B cell (primary cell): Measurements from ENCODE around the gene PTPN20. TPM values are rescaled to one million over a fixed set of nuclear protein-coding genes. Genes with fewer than 3 reads are reported as not detected.

ENCODE experiments used
- ATAC-seq: fragments of 200-7000 bp; cut with Tn5 transposase; one replicate; pipeline ENCODE4 v1.10.0; 2021; ENCODE audit warnings: low read depth, mild to moderate bottlenecking, moderate number of reproducible peaks, moderate library complexity
- CTCF ChIA-PET: fragments of 350-600 bp; sonication (Branson Sonifier 250); formaldehyde crosslinking; loops from one replicate; lab custom pipeline; 2021; ENCODE audit warnings: antibody characterized with exemption, inconsistent platforms; lab: Charles Lee
- POLR2A ChIA-PET: fragments of 350-600 bp; sonication (Branson Sonifier 250); formaldehyde crosslinking; loops from one replicate; lab custom pipeline; 2021; ENCODE audit warnings: antibody characterized with exemption; lab: Charles Lee
- DNase-seq: peaks from one replicate; pipeline ENCODE4 v3.0.0; 2013
- H2AFZ ChIP-seq: 2 replicates; pipeline ENCODE4 v1.6.1; 2012; ENCODE audit warnings: mild to moderate bottlenecking, low read depth, low read length; ENCODE audit not compliant: insufficient read depth, poor library complexity, severe bottlenecking
- H3K27ac ChIP-seq, 2 donors: 1 replicate in 1 of 2; 2 replicates in 1 of 2; pipeline ENCODE4 v1.5.1; 2012 to 2013; ENCODE audit warnings: low read length in 2 of 2, mild to moderate bottlenecking in 2 of 2, moderate library complexity in 1 of 2
- H3K27me3 ChIP-seq, 4 experiments: fragments of 200-600 bp in 1 of 4; sonication (generic) in 1 of 4; replicated peaks in 1 of 4; 1 replicate in 2 of 4; 2 replicates in 2 of 4; pipeline versions ENCODE4 v1.6.1 to v1.7.0; 2013 to 2016; ENCODE audit warnings: low read length in 3 of 4, mild to moderate bottlenecking in 2 of 4, mixed read lengths in 1 of 4, moderate library complexity in 1 of 4; ENCODE audit not compliant: insufficient read depth in 4 of 4, control insufficient read depth in 3 of 4; ENCODE audit errors: control extremely low read depth in 1 of 4
- H3K36me3 ChIP-seq, 2 experiments: replicated peaks in 1 of 2; 1 replicate in 1 of 2; 2 replicates in 1 of 2; pipeline versions ENCODE4 v1.6.1 to v1.7.1; 2013; ENCODE audit warnings: low read length in 1 of 2; ENCODE audit not compliant: insufficient read depth in 2 of 2, control insufficient read depth in 1 of 2; ENCODE audit errors: control extremely low read depth in 1 of 2, extremely low read depth in 1 of 2
- H3K4me1 ChIP-seq, 2 donors: fragments of 200-600 bp in 1 of 2; sonication (generic) in 1 of 2; 1 replicate in 1 of 2; 2 replicates in 1 of 2; pipeline versions ENCODE4 v1.5.1 to v1.6.1; 2013 to 2017; ENCODE audit warnings: low read length in 2 of 2; ENCODE audit not compliant: control insufficient read depth in 2 of 2, insufficient read depth in 2 of 2
- H3K4me2 ChIP-seq: replicated peaks from 2 replicates; pipeline ENCODE3; 2012; ENCODE audit warnings: mild to moderate bottlenecking, low read depth, low read length; ENCODE audit not compliant: poor library complexity, severe bottlenecking
- H3K4me3 ChIP-seq, 5 experiments: fragments of 200-600 bp in 1 of 5; sonication (generic) in 1 of 5; 1 replicate in 3 of 5; 2 replicates in 2 of 5; pipeline versions ENCODE4 v1.5.1 to v1.7.0; 2011 to 2016; ENCODE audit warnings: low read length in 4 of 5, mild to moderate bottlenecking in 4 of 5, low read depth in 2 of 5, control low read depth in 1 of 5, moderate library complexity in 1 of 5; ENCODE audit not compliant: insufficient read depth in 1 of 5; ENCODE audit errors: control extremely low read depth in 1 of 5, extremely low read depth in 1 of 5
- H3K79me2 ChIP-seq: fragments of 200-600 bp; sonication (generic); one replicate; pipeline ENCODE4 v1.6.0; 2016; ENCODE audit warnings: low read length; ENCODE audit not compliant: control insufficient read depth, insufficient read depth
- H3K9ac ChIP-seq: fragments of 200-600 bp; sonication (generic); 2 replicates; pipeline ENCODE4 v1.6.1; 2017; ENCODE audit warnings: mild to moderate bottlenecking, low read length, moderate library complexity
- H3K9me3 ChIP-seq, 3 donors: one replicate each; pipeline versions ENCODE4 v1.6.1 to v1.7.1; 2013; ENCODE audit warnings: low read length in 2 of 3; ENCODE audit not compliant: control insufficient read depth in 2 of 3, insufficient read depth in 1 of 3; ENCODE audit errors: control extremely low read depth in 1 of 3
- H4K20me1 ChIP-seq: 2 replicates; pipeline ENCODE4 v1.6.0; 2012; ENCODE audit warnings: mild to moderate bottlenecking, low read length; ENCODE audit not compliant: insufficient read depth, control insufficient read depth, poor library complexity, severe bottlenecking
- H3K27ac Mint-ChIP-seq: one replicate; pipeline ENCODE4 v1.8.0; 2021; ENCODE audit warnings: mixed read lengths
- H3K27me3 Mint-ChIP-seq: one replicate; pipeline ENCODE4 v1.8.0; 2021; ENCODE audit warnings: mixed read lengths
- H3K4me1 Mint-ChIP-seq: one replicate; pipeline ENCODE4 v1.8.0; 2021; ENCODE audit warnings: mixed read lengths
- H3K4me3 Mint-ChIP-seq: one replicate; pipeline ENCODE4 v1.8.0; 2021; ENCODE audit warnings: mixed read lengths
- H3K9me3 Mint-ChIP-seq: one replicate; pipeline ENCODE4 v1.8.0; 2022; ENCODE audit warnings: mixed read lengths; ENCODE audit not compliant: insufficient read depth
- EZH2 ChIP-seq: IDR thresholded peaks from 2 replicates; pipeline ENCODE4 v1.6.1; 2012; ENCODE audit warnings: borderline replicate concordance, low read depth, mild to moderate bottlenecking, moderate library complexity, low read length; ENCODE audit not compliant: insufficient read depth, poor library complexity, severe bottlenecking
- WGBS: methylation state at CpG from one replicate; pipeline ENCODE4 v1.1.5; 2013; ENCODE audit warnings: missing lambda C conversion rate; ENCODE audit not compliant: insufficient coverage; 5-methylcytosine and 5-hydroxymethylcytosine counted together
- intact Hi-C: fragments of 100-400 bp; cut with micrococcal nuclease; formaldehyde crosslinking; loops from one replicate; pipeline ENCODE4 v1.10.0; 2022
- polyA plus RNA-seq: library from polyadenylated mRNA; depleted of rRNA; stranded (reverse); fragments of >200 nt; gene quantifications from 2 replicates; pipeline ENCODE4 v1.2.3, GENCODE V29; 2012
- total RNA-seq, 2 donors: library from RNA; stranded (reverse); fragments of 120-200 nt in 1 of 2; gene quantifications; 1 replicate in 1 of 2; 2 replicates in 1 of 2; pipeline versions ENCODE4 v1.2.3 to v1.2.4, GENCODE V29; 2013 to 2022
- TF ChIP-seq, protein P1 (sequence below): fragments of 200-600 bp; IDR thresholded peaks from one replicate; pipeline ENCODE4 v1.8.0; 2022; ENCODE audit warnings: antibody characterized with exemption, mild to moderate bottlenecking

The PTPN20 gene
- total and polyA plus RNA-seq, 2 donors (not counting 1 experiment from before 2014, with no cell fraction given): 0.24 to 4.2 TPM

DNA sequence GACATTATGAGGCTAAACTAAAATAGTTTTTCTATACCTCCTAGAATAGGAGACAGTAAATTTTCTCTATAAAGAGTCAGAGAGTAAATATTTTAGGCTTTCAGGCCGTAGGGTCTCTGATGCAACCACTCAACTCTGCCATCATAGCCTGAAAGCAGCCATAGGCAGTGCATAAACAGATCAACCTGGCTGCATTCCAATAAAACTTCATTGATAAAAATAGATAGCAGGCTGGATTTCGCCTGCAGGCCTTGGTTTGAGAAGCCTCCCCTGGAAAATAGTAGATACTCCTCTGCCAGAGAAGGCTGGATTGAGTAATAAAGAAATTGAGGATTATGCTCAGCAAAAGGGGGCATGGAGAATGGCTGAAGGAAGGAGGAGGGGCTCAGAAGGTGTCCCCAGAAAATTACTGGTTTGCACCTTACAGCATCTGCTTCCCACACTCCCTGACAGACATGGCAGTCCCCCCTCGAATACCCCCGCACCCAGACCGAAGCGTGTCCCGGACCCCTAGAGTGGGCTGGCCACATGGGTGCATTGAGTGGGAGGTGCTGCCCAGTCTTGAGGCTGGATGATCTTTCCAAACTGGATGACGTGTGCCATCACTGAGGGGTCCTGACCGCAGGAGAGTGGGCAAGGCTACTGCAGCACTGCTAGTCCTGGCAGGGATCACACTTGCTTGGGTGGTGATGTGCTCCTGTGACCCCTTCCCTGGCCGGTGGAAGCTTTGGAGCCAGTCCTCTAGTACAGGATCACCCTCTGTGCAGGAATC is 126.6 kb downstream of the PTPN20 start:
- H3K27me3 Mint-ChIP-seq: peaks cover 6% of the 10 kb centered on the region

More for the DNA sequence above, 126.6 kb downstream of the PTPN20 start:
- Mint-ChIP-seq H3K9me3 (no peaks in the 10 kb centered on the region), H3K4me1 (no peaks in the 10 kb centered on the region), H3K27ac (no peak overlapping the region), H3K4me3 (no peak overlapping the region)
- ATAC-seq (no peak), DNase-seq (no peak)
- Histone ChIP-seq H3K27me3 (no peaks in the 10 kb centered on the region), H3K4me3 (no peak overlapping the region), H3K9me3 (no peaks in the 10 kb centered on the region), H3K9ac (no peak overlapping the region), H3K36me3 (no peaks in the 10 kb centered on the region), H3K27ac (no peak overlapping the region), H3K4me1 (no peaks in the 10 kb centered on the region), H3K4me2 (no peak overlapping the region), H3K79me2 (no peaks in the 10 kb centered on the region), H4K20me1 (no peaks in the 10 kb centered on the region), H2AFZ (no peak overlapping the region)
- POLR2A ChIA-PET: no interaction called here
- WGBS: 91% methylated on average over 9 of the region's 10 CpGs
- TF ChIP-seq, protein P1, sequence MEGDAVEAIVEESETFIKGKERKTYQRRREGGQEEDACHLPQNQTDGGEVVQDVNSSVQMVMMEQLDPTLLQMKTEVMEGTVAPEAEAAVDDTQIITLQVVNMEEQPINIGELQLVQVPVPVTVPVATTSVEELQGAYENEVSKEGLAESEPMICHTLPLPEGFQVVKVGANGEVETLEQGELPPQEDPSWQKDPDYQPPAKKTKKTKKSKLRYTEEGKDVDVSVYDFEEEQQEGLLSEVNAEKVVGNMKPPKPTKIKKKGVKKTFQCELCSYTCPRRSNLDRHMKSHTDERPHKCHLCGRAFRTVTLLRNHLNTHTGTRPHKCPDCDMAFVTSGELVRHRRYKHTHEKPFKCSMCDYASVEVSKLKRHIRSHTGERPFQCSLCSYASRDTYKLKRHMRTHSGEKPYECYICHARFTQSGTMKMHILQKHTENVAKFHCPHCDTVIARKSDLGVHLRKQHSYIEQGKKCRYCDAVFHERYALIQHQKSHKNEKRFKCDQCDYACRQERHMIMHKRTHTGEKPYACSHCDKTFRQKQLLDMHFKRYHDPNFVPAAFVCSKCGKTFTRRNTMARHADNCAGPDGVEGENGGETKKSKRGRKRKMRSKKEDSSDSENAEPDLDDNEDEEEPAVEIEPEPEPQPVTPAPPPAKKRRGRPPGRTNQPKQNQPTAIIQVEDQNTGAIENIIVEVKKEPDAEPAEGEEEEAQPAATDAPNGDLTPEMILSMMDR: no peak
- TF ChIP-seq EZH2: no peak
- intact Hi-C loops: no loop called here
- CTCF ChIA-PET: interaction anchor here (1.5 to 1.6 kb wide), 2 partner anchors 11 kb away, joined by 4 to 8 read pairs; no protein-coding TSS in a partner anchor
